Measurements from ENCODE around the gene CELA2A. TPM values are rescaled to one million over a fixed set of nuclear protein-coding genes. Genes with fewer than 3 reads are reported as not detected.

The CELA2A gene
- total RNA-seq, 4 donors from 2014 or later, result not detected

GRCh38 chr1:15410223-15410883 is 46.2 kb upstream of the CELA2A start:
- Histone ChIP-seq H3K4me3 (peak overlapping the region; percentile 68 to 99 (median 88)), H3K27me3 (no peaks in the 10 kb centered on the region), H3K27ac (peak overlapping the region; percentile 80 to 94 (median 88)), H3K36me3 (peaks cover 0 to 13% (median 0%) of the 10 kb centered on the region in 3 donors), H3K9me3 (no peaks in the 10 kb centered on the region), H3K4me1 (peaks cover 11 to 73% (median 57%) of the 10 kb centered on the region in 3 donors)
- no peak for TF ChIP-seq POLR2A (IDR thresholded peaks at IDR 0.05)
- TF ChIP-seq, protein P1, sequence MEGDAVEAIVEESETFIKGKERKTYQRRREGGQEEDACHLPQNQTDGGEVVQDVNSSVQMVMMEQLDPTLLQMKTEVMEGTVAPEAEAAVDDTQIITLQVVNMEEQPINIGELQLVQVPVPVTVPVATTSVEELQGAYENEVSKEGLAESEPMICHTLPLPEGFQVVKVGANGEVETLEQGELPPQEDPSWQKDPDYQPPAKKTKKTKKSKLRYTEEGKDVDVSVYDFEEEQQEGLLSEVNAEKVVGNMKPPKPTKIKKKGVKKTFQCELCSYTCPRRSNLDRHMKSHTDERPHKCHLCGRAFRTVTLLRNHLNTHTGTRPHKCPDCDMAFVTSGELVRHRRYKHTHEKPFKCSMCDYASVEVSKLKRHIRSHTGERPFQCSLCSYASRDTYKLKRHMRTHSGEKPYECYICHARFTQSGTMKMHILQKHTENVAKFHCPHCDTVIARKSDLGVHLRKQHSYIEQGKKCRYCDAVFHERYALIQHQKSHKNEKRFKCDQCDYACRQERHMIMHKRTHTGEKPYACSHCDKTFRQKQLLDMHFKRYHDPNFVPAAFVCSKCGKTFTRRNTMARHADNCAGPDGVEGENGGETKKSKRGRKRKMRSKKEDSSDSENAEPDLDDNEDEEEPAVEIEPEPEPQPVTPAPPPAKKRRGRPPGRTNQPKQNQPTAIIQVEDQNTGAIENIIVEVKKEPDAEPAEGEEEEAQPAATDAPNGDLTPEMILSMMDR (IDR thresholded peaks at IDR 0.05), result no peak
- WGBS, 2 donors, result 0% methylated on average over 4 to 7 of the region's 53 CpGs
- DNase-seq, result no peak
- intact Hi-C loops (cut with DNase I), result no loop called here

DNA sequence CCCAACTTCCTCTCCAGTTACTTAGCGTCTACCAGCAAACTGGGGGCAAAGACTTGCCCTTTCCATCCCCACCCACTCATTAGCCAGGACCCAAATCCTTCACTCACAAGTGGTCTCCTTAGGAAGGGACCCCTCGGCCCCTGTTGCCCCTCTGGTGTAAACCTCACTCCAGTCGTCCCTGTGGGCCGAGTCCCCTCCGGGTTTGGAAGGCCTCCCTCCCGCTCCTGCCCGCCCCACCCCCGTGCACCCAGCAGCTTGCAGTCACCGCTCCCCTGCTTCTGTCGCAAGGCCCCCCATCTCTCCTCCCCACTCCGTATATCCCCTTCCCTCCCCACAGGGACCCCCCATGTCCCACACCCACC is 45.7 kb upstream of the CELA2A start:
- H3K4me1 ChIP-seq, result peaks cover 16 to 79% (median 62%) of the 10 kb centered on the region in 3 donors
- no peaks in the 10 kb centered on the region for H3K27me3 ChIP-seq
- DNase-seq, result no peak
- peaks cover 0 to 13% (median 0%) of the 10 kb centered on the region in 3 donors for H3K36me3 ChIP-seq
- no peaks in the 10 kb centered on the region for H3K9me3 ChIP-seq
- TF ChIP-seq, protein P1 (IDR thresholded peaks at IDR 0.05), result no peak
- no peak for TF ChIP-seq POLR2A (IDR thresholded peaks at IDR 0.05)
- peak overlapping the region; percentile 68 to 99 (median 88) for H3K4me3 ChIP-seq
- peak overlapping the region; percentile 80 to 94 (median 88) for H3K27ac ChIP-seq
- intact Hi-C loops (cut with DNase I), result no loop called here
- 5 to 8% methylated on average over 10 of the region's 11 CpGs for WGBS, 2 donors

DNA sequence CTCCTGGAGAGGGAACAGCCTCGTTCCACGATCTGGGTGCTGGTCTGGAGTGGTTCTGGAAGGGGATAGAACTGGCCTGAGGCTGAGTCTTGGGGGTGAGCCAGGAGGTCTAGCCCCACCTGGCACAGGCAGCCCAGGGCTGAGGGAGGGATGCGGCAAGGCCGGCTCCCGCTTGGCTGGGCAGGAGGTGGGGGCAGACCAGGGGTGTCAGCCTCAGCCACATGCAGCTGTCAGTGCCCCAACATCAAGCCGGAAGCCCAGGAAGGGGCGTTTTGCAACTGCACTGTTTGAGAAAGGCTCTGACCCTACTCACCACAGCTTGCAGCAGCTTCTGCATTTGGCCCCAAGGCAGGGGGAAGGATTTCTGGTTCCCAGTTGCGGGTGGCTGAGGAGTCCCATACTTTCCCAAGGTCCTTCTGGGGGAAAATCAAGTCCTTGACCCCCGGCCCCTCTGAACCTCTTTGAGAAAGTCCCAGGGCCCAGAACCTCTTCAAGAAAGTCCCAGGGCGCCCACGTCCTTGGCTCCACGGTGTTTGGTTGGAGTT is 44.9 kb upstream of the CELA2A start:
- Histone ChIP-seq H3K36me3 (peaks cover 0 to 13% (median 0%) of the 10 kb centered on the region in 3 donors), H3K27ac (peak overlapping the region; percentile 80 to 94 (median 88)), H3K27me3 (no peaks in the 10 kb centered on the region), H3K9me3 (no peaks in the 10 kb centered on the region), H3K4me1 (peaks cover 24 to 85% (median 70%) of the 10 kb centered on the region in 3 donors), H3K4me3 (peak overlapping the region; percentile 68 to 99 (median 88))
- DNase-seq, result peak; percentile 33
- intact Hi-C loops (cut with DNase I), result no loop called here
- TF ChIP-seq POLR2A (IDR thresholded peaks at IDR 0.05), result no peak
- TF ChIP-seq, protein P1 (IDR thresholded peaks at IDR 0.05), result no peak
- WGBS, 2 donors, result 31% methylated on average over 2 of the region's 12 CpGs; no CpG with 5 or more reads in 1 of the 2 donors

DNA sequence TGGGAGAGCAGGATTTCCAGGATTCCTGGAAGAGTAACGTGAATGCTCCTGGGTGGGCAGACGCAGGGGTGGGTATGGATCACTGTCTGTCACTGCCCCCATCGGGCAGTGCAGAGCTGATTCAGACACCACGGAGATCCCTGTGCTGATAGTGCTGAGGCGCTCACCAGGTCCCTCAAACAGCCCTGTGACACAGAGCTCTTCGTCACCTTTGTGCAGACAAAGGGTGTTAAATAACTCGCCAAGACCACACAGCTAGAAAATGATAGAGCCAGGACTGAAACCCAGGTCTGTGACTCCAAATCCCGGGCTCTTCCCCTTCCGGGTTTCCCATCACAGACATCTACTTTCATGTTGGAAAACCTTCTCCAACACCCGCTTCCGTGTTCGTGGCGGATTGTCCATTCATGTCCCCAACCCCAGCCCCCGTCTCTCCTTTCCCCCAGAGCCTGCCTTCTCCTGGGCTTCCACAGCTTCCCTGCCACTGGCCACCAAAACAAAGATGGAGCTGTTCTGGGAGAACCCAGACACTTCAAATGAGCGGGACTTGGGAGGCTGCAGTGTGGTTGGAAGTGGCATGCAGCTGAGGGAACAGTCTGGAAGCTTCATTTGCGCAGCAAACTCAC is 44.2 kb upstream of the CELA2A start:
- whole genome bisulfite sequencing, 2 donors, result 75 to 83% methylated on average over 9 to 10 of the region's 16 CpGs
- TF ChIP-seq POLR2A (IDR thresholded peaks at IDR 0.05), result no peak
- TF ChIP-seq, protein P1 (IDR thresholded peaks at IDR 0.05), result no peak
- DNase-seq, result no peak
- H3K27me3 ChIP-seq, result no peaks in the 10 kb centered on the region
- H3K27ac ChIP-seq, result peak overlapping the region; percentile 21 to 94 (median 88)
- H3K36me3 ChIP-seq, result peaks cover 0 to 13% (median 0%) of the 10 kb centered on the region in 3 donors
- intact Hi-C loops (cut with DNase I), result no loop called here
- H3K4me3 ChIP-seq, result peak overlapping the region in 3 of 4 donors; percentile 68 to 91 (median 84)
- H3K4me1 ChIP-seq, result peaks cover 30 to 85% (median 70%) of the 10 kb centered on the region in 3 donors
- no peaks in the 10 kb centered on the region for H3K9me3 ChIP-seq

- peak overlapping the region in 1 of 4 donors; percentile 91 for H3K4me3 ChIP-seq
- WGBS, 2 donors, result 88 to 100% methylated on average over 1 to 3 of the region's 11 CpGs
- H3K4me1 ChIP-seq, result peaks cover 34 to 85% (median 70%) of the 10 kb centered on the region in 3 donors
- H3K27ac ChIP-seq, result peak overlapping the region in 3 of 4 donors; percentile 21 to 90 (median 87)
- peaks cover 0 to 13% (median 0%) of the 10 kb centered on the region in 3 donors for H3K36me3 ChIP-seq
- TF ChIP-seq POLR2A (IDR thresholded peaks at IDR 0.05), result no peak
- TF ChIP-seq, protein P1 (IDR thresholded peaks at IDR 0.05), result no peak
- H3K9me3 ChIP-seq, result no peaks in the 10 kb centered on the region
- intact Hi-C loops (cut with DNase I), result no loop called here
- no peaks in the 10 kb centered on the region for H3K27me3 ChIP-seq
- DNase-seq, result no peak
Measured at GRCh38 chr1:15412843-15413242, 43.7 kb upstream of the CELA2A start.

All from esophagus squamous epithelium (tissue), 5 donors.